ENCODE measurements around the gene USB1. TPM values are rescaled to one million over a fixed set of nuclear protein-coding genes. Genes with fewer than 3 reads are reported as not detected.
A peak's percentile ranks its signal among the peaks of the same experiment; 100 is the strongest.

The USB1 gene
- total and polyA plus RNA-seq, 4 donors = 8.9 to 40.7 (median 28.3) TPM

DNA sequence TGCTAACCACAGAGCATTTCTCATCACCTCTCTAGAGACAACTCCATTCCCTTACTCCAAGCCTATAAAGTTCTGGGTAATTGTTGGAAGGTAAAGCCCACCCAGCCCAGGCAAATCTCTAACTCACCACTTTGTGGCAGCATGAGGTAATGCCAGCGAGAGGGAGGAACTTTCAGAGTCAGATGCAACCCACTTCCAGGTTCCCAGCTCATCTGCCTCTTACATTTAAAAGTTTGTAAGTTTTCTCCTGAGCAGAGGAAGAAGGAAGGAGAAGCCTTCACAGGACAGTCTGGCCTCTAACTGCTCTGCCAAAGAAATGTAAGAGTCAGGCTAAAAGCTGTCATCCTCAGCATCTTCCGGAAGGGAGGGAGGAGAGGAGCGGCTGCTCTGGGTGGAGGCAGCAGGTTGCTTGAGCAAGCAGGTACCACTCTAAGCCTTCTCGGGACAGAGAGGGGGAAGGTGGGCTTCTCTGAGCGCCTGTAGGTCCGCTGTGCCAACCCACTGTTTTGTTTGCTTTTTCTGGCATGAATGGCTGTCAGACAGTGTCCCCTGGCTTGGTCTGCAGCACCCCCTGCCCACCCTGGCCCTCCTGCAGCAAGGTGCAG lies 1.7 kb upstream of the USB1 start:
- peak overlapping the region; percentile 35 to 82 (median 38) for H3K4me3 ChIP-seq (ENCODE audit: low read depth in 1 of 3, low read length in 3 of 3)
- peak overlapping the region; percentile 40 to 66 for H3K27ac ChIP-seq (ENCODE audit: low read depth in 1 of 2, low read length in 2 of 2)
- peaks cover 4 to 27% (median 12%) of the 10 kb centered on the region in 4 donors for H3K36me3 ChIP-seq (ENCODE audit: control insufficient read depth in 4 of 4, insufficient read depth in 3 of 4, low read depth in 1 of 4, low read length in 3 of 4)
- peak in 1 of 2 donors; percentile 11 for TF ChIP-seq RAD21 (IDR thresholded peaks at IDR 0.05)
- no peak for TF ChIP-seq YY1 (IDR thresholded peaks at IDR 0.05)
- no peak for TF ChIP-seq HNF4A (conservative IDR thresholded peaks at IDR 0.05)
- TF ChIP-seq ZBTB33 (IDR thresholded peaks at IDR 0.05) = no peak
- peak overlapping the region; percentile 8 to 60 for H3K9ac ChIP-seq (ENCODE audit: low read depth in 1 of 2, low read length in 2 of 2)
- H3K4me1 ChIP-seq (ENCODE audit: control insufficient read depth in 4 of 4, insufficient read depth in 4 of 4, low read length in 3 of 4) = peaks cover 9 to 23% (median 14%) of the 10 kb centered on the region in 4 donors
- 34% methylated on average over 6 of the region's 6 CpGs for WGBS
- no peak for DNase-seq (ENCODE audit: low spot score)
- H3K27me3 ChIP-seq (ENCODE audit: control insufficient read depth in 4 of 4, insufficient read depth in 4 of 4, low read length in 3 of 4) = no peaks in the 10 kb centered on the region
- H3K9me3 ChIP-seq (ENCODE audit: control insufficient read depth in 4 of 4, low read length in 3 of 4) = no peaks in the 10 kb centered on the region

- H3K4me3 ChIP-seq (ENCODE audit: low read depth in 1 of 3, low read length in 3 of 3) = peak within 1 kb of the TSS; percentile 60 to 92 (median 82)
- no peaks in the 10 kb centered on the region for H3K9me3 ChIP-seq (ENCODE audit: control insufficient read depth in 4 of 4, low read length in 3 of 4)
- H3K9ac ChIP-seq (ENCODE audit: low read depth in 1 of 2, low read length in 2 of 2) = peak within 1 kb of the TSS; percentile 41 to 75
- no peak for TF ChIP-seq RAD21 (IDR thresholded peaks at IDR 0.05)
- no peak for TF ChIP-seq GABPA (IDR thresholded peaks at IDR 0.05 in 1 of 2, conservative IDR thresholded peaks at IDR 0.05 in 1 of 2)
- no peak for TF ChIP-seq ATF3 (IDR thresholded peaks at IDR 0.05)
- TF ChIP-seq YY1 (IDR thresholded peaks at IDR 0.05) = no peak
- TF ChIP-seq TAF1 (conservative IDR thresholded peaks at IDR 0.05) = no peak
- TF ChIP-seq SP1 (IDR thresholded peaks at IDR 0.05) = no peak
- TF ChIP-seq MAX (IDR thresholded peaks at IDR 0.05) = no peak
- TF ChIP-seq HNF4A (conservative IDR thresholded peaks at IDR 0.05) = no peak
- no peak for TF ChIP-seq REST (IDR thresholded peaks at IDR 0.05)
- no peak for TF ChIP-seq EGR1 (IDR thresholded peaks at IDR 0.05; ENCODE audit: low read depth in 2 of 2)
- no peak for TF ChIP-seq NR2F2 (IDR thresholded peaks at IDR 0.05)
- TF ChIP-seq FOXA2 (IDR thresholded peaks at IDR 0.05) = no peak
- no peak for TF ChIP-seq FOXA1 (IDR thresholded peaks at IDR 0.05)
- TF ChIP-seq ZBTB33 (IDR thresholded peaks at IDR 0.05) = no peak
- TF ChIP-seq HNF4G (IDR thresholded peaks at IDR 0.05) = no peak
- TF ChIP-seq JUND (IDR thresholded peaks at IDR 0.05) = no peak
- WGBS = under 1% methylated on average over 95 of the region's 95 CpGs
- DNase-seq (ENCODE audit: low spot score) = no peak
- peaks cover 13 to 29% (median 17%) of the 10 kb centered on the region in 4 donors for H3K4me1 ChIP-seq (ENCODE audit: control insufficient read depth in 4 of 4, insufficient read depth in 4 of 4, low read length in 3 of 4)
- peaks cover 4 to 27% (median 11%) of the 10 kb centered on the region in 4 donors for H3K36me3 ChIP-seq (ENCODE audit: control insufficient read depth in 4 of 4, insufficient read depth in 3 of 4, low read depth in 1 of 4, low read length in 3 of 4)
- no peaks in the 10 kb centered on the region for H3K27me3 ChIP-seq (ENCODE audit: control insufficient read depth in 4 of 4, insufficient read depth in 4 of 4, low read length in 3 of 4)
- peak within 1 kb of the TSS; percentile 87 to 92 for H3K27ac ChIP-seq (ENCODE audit: low read depth in 1 of 2, low read length in 2 of 2)
These were observed 1.1 kb upstream of the USB1 start, which contains the start of gene ZNF319 for GRCh38 chr16:57999971-58000705. ZNF319 (minus strand) TSS chr16:58000672; CDS start chr16:57998265, 2,407 bp downstream.

Measured in liver (tissue), 9 donors.